ENCODE measurements around the gene SLC35G1.

SLC35G1 gene

GRCh38 chr10:93852476-93853095 is 41.2 kb upstream of the SLC35G1 start:
- no peak for DNase-seq
- Histone ChIP-seq H3K27ac (no peak overlapping the region), H3K27me3 (ENCODE audit: insufficient read depth, low read depth, severe bottlenecking) (no peaks in the 10 kb centered on the region), H3K4me3 (ENCODE audit: low read depth, low read length) (no peak overlapping the region), H3K9me3 (ENCODE audit: severe bottlenecking) (no peaks in the 10 kb centered on the region), H3K36me3 (no peaks in the 10 kb centered on the region)
- TF ChIP-seq CTCF (IDR thresholded peaks at IDR 0.05; ENCODE audit: low read depth, low read length) = no peak

GRCh38 chr10:93854975-93855374 is 38.8 kb upstream of the SLC35G1 start:
- no peak for DNase-seq
- no peaks in the 10 kb centered on the region for H3K36me3 ChIP-seq
- H3K27ac ChIP-seq = no peak overlapping the region
- H3K27me3 ChIP-seq (ENCODE audit: insufficient read depth, low read depth, severe bottlenecking) = no peaks in the 10 kb centered on the region
- H3K9me3 ChIP-seq (ENCODE audit: severe bottlenecking) = no peaks in the 10 kb centered on the region
- H3K4me3 ChIP-seq (ENCODE audit: low read depth, low read length) = no peak overlapping the region
- no peak for TF ChIP-seq CTCF (IDR thresholded peaks at IDR 0.05; ENCODE audit: low read depth, low read length)

- Histone ChIP-seq H3K36me3 (no peaks in the 10 kb centered on the region), H3K27ac (no peak overlapping the region), H3K27me3 (ENCODE audit: insufficient read depth, low read depth, severe bottlenecking) (no peaks in the 10 kb centered on the region), H3K9me3 (ENCODE audit: severe bottlenecking) (no peaks in the 10 kb centered on the region), H3K4me3 (ENCODE audit: low read depth, low read length) (no peak overlapping the region)
- DNase-seq = no peak
- no peak for TF ChIP-seq CTCF (IDR thresholded peaks at IDR 0.05; ENCODE audit: low read depth, low read length)
Observed at GRCh38 chr10:93856349-93857145, 37.2 kb upstream of the SLC35G1 start.

- no peaks in the 10 kb centered on the region for H3K27me3 ChIP-seq (ENCODE audit: insufficient read depth, low read depth, severe bottlenecking)
- no peak overlapping the region for H3K27ac ChIP-seq
- H3K9me3 ChIP-seq (ENCODE audit: severe bottlenecking) = no peaks in the 10 kb centered on the region
- no peak for DNase-seq
- no peaks in the 10 kb centered on the region for H3K36me3 ChIP-seq
- no peak for TF ChIP-seq CTCF (IDR thresholded peaks at IDR 0.05; ENCODE audit: low read depth, low read length)
- no peak overlapping the region for H3K4me3 ChIP-seq (ENCODE audit: low read depth, low read length)
Observed at GRCh38 chr10:93859049-93859655, 34.6 kb upstream of the SLC35G1 start.

GRCh38 chr10:93861825-93862224 is 32.0 kb upstream of the SLC35G1 start:
- no peaks in the 10 kb centered on the region for H3K36me3 ChIP-seq
- DNase-seq = no peak
- no peaks in the 10 kb centered on the region for H3K27me3 ChIP-seq (ENCODE audit: insufficient read depth, low read depth, severe bottlenecking)
- H3K9me3 ChIP-seq (ENCODE audit: severe bottlenecking) = no peaks in the 10 kb centered on the region
- no peak overlapping the region for H3K4me3 ChIP-seq (ENCODE audit: low read depth, low read length)
- TF ChIP-seq CTCF (IDR thresholded peaks at IDR 0.05; ENCODE audit: low read depth, low read length) = no peak
- no peak overlapping the region for H3K27ac ChIP-seq
